Measurements from ENCODE around the gene WWOX. TPM values are rescaled to one million over a fixed set of nuclear protein-coding genes. Genes with fewer than 3 reads are reported as not detected.

The WWOX gene
- total and polyA plus RNA-seq, 7 donors: 7.1 to 46.8 (median 16.1) TPM

DNA sequence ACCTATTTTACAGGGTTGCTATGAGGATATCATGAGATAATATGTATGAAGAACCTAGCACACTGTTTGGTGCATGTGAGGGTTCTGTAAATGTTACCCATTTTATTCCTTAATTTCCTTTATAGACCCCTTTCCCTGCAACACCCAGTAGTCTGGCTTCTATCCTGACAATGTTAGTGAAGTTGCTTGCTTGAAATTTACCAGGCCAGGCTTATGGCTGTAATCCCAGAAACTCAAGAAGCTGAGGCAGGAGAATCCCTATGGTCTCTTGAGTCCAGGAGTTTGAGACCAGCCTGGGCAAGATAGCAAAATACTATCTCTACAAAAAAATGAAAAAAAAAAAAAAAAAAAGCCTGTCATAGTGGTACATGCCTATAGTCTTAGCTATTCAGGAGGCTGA is 779.1 kb downstream of the WWOX start:
- no peak for DNase-seq
- H3K4me1 ChIP-seq: peaks cover 0 to 20% (median 6%) of the 10 kb centered on the region in 4 donors
- intact Hi-C loops (cut with DNase I): no loop called here
- H3K27ac ChIP-seq: peak overlapping the region in 1 of 4 donors; percentile 17
- no peaks in the 10 kb centered on the region for H3K9me3 ChIP-seq
- H3K27me3 ChIP-seq: no peaks in the 10 kb centered on the region
- TF ChIP-seq POLR2AphosphoS5 (IDR thresholded peaks at IDR 0.05) (peak; percentile 26 to 77 (median 50)), POLR2A (IDR thresholded peaks at IDR 0.05) (no peak), EP300 (IDR thresholded peaks at IDR 0.05) (no peak)
- TF ChIP-seq, protein P1, sequence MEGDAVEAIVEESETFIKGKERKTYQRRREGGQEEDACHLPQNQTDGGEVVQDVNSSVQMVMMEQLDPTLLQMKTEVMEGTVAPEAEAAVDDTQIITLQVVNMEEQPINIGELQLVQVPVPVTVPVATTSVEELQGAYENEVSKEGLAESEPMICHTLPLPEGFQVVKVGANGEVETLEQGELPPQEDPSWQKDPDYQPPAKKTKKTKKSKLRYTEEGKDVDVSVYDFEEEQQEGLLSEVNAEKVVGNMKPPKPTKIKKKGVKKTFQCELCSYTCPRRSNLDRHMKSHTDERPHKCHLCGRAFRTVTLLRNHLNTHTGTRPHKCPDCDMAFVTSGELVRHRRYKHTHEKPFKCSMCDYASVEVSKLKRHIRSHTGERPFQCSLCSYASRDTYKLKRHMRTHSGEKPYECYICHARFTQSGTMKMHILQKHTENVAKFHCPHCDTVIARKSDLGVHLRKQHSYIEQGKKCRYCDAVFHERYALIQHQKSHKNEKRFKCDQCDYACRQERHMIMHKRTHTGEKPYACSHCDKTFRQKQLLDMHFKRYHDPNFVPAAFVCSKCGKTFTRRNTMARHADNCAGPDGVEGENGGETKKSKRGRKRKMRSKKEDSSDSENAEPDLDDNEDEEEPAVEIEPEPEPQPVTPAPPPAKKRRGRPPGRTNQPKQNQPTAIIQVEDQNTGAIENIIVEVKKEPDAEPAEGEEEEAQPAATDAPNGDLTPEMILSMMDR (IDR thresholded peaks at IDR 0.05): no peak
- no peaks in the 10 kb centered on the region for H3K36me3 ChIP-seq
- H3K4me3 ChIP-seq: no peak overlapping the region

GRCh38 chr16:78879011-78879410 is 779.6 kb downstream of the WWOX start:
- H3K27me3 ChIP-seq: no peaks in the 10 kb centered on the region
- intact Hi-C loops (cut with DNase I): no loop called here
- no peak for DNase-seq
- peaks cover 0 to 18% (median 6%) of the 10 kb centered on the region in 4 donors for H3K4me1 ChIP-seq
- TF ChIP-seq EP300 (IDR thresholded peaks at IDR 0.05) (no peak), POLR2A (IDR thresholded peaks at IDR 0.05) (no peak), POLR2AphosphoS5 (IDR thresholded peaks at IDR 0.05) (no peak)
- TF ChIP-seq, protein P1 (IDR thresholded peaks at IDR 0.05): no peak
- no peaks in the 10 kb centered on the region for H3K9me3 ChIP-seq
- no peaks in the 10 kb centered on the region for H3K36me3 ChIP-seq
- H3K27ac ChIP-seq: no peak overlapping the region
- 91 to 96% methylated on average over 5 of the region's 5 CpGs for WGBS, 2 donors
- no peak overlapping the region for H3K4me3 ChIP-seq

GRCh38 chr16:78882150-78882549 is 782.7 kb downstream of the WWOX start:
- no peak for DNase-seq
- Histone ChIP-seq H3K36me3 (no peaks in the 10 kb centered on the region), H3K27ac (no peak overlapping the region), H3K27me3 (no peaks in the 10 kb centered on the region), H3K4me1 (peaks cover 0 to 13% (median 4%) of the 10 kb centered on the region in 4 donors), H3K9me3 (no peaks in the 10 kb centered on the region), H3K4me3 (no peak overlapping the region)
- intact Hi-C loops (cut with DNase I): no loop called here
- no peak for TF ChIP-seq EP300 (IDR thresholded peaks at IDR 0.05)
- TF ChIP-seq POLR2A (IDR thresholded peaks at IDR 0.05): no peak
- no peak for TF ChIP-seq POLR2AphosphoS5 (IDR thresholded peaks at IDR 0.05)
- TF ChIP-seq, protein P1 (IDR thresholded peaks at IDR 0.05): no peak
- 91 to 92% methylated on average over 3 of the region's 3 CpGs for WGBS, 2 donors

GRCh38 chr16:78882751-78883150 is 783.3 kb downstream of the WWOX start:
- DNase-seq: no peak
- no peak overlapping the region for H3K4me3 ChIP-seq
- H3K9me3 ChIP-seq: no peaks in the 10 kb centered on the region
- H3K4me1 ChIP-seq: peaks cover 0 to 11% (median 4%) of the 10 kb centered on the region in 4 donors
- H3K27me3 ChIP-seq: no peaks in the 10 kb centered on the region
- 65 to 67% methylated on average over 9 of the region's 9 CpGs for WGBS, 2 donors
- no peaks in the 10 kb centered on the region for H3K36me3 ChIP-seq
- TF ChIP-seq, protein P1 (IDR thresholded peaks at IDR 0.05): no peak
- TF ChIP-seq POLR2A (IDR thresholded peaks at IDR 0.05) (no peak), POLR2AphosphoS5 (IDR thresholded peaks at IDR 0.05) (no peak), EP300 (IDR thresholded peaks at IDR 0.05) (no peak)
- intact Hi-C loops (cut with DNase I): no loop called here
- H3K27ac ChIP-seq: no peak overlapping the region

- intact Hi-C loops (cut with DNase I): no loop called here
- TF ChIP-seq POLR2A (IDR thresholded peaks at IDR 0.05) (no peak), EP300 (IDR thresholded peaks at IDR 0.05) (no peak), POLR2AphosphoS5 (IDR thresholded peaks at IDR 0.05) (no peak)
- TF ChIP-seq, protein P1 (IDR thresholded peaks at IDR 0.05): no peak
- Histone ChIP-seq H3K4me3 (no peak overlapping the region), H3K9me3 (no peaks in the 10 kb centered on the region), H3K27ac (no peak overlapping the region), H3K4me1 (no peaks in the 10 kb centered on the region), H3K27me3 (no peaks in the 10 kb centered on the region), H3K36me3 (no peaks in the 10 kb centered on the region)
- DNase-seq: no peak
These were observed 784.8 kb downstream of the WWOX start for GRCh38 chr16:78884204-78884603.
